ENCODE data around the gene KPNB1.

- TF ChIP-seq, protein P1, sequence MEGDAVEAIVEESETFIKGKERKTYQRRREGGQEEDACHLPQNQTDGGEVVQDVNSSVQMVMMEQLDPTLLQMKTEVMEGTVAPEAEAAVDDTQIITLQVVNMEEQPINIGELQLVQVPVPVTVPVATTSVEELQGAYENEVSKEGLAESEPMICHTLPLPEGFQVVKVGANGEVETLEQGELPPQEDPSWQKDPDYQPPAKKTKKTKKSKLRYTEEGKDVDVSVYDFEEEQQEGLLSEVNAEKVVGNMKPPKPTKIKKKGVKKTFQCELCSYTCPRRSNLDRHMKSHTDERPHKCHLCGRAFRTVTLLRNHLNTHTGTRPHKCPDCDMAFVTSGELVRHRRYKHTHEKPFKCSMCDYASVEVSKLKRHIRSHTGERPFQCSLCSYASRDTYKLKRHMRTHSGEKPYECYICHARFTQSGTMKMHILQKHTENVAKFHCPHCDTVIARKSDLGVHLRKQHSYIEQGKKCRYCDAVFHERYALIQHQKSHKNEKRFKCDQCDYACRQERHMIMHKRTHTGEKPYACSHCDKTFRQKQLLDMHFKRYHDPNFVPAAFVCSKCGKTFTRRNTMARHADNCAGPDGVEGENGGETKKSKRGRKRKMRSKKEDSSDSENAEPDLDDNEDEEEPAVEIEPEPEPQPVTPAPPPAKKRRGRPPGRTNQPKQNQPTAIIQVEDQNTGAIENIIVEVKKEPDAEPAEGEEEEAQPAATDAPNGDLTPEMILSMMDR (conservative IDR thresholded peaks at IDR 0.05; ENCODE audit: low read depth in 2 of 2) = no peak
- TF ChIP-seq EZH2 (IDR thresholded peaks at IDR 0.05; ENCODE audit: low read depth, unreplicated experiment) = no peak
- TF ChIP-seq CREB1 (CRISPR knock-in tag; IDR thresholded peaks at IDR 0.05; ENCODE audit: low read depth) = no peak
- TF ChIP-seq EZH2phosphoT487 (IDR thresholded peaks at IDR 0.05; ENCODE audit: unreplicated experiment) = no peak
- TF ChIP-seq REST (IDR thresholded peaks at IDR 0.05; ENCODE audit: unreplicated experiment) = no peak
- TF ChIP-seq STAT1 (IDR thresholded peaks at IDR 0.05; ENCODE audit: unreplicated experiment) = no peak
Observed at GRCh38 chr17:47630614-47631013, 19.1 kb upstream of the KPNB1 start.
